Lung (tissue), 12 donors: ENCODE measurements around the gene TBCD. TPM values are rescaled to one million over a fixed set of nuclear protein-coding genes. Genes with fewer than 3 reads are reported as not detected.

Source experiments
- ATAC-seq: fragments of 200-7000 bp; cut with Tn5 transposase; one replicate; pipeline ENCODE4 v1.9.1; 2020; ENCODE audit warnings: moderate number of reproducible peaks; ENCODE audit not compliant: insufficient read depth, low FRiP score
- DNase-seq, 3 donors: peaks; one replicate each; pipeline ENCODE4 v3.0.0-alpha.2; 2013 to 2017
- H3K27ac ChIP-seq, 2 donors: one replicate each; pipeline ENCODE4 v1.5.1; 2013; ENCODE audit warnings: mild to moderate bottlenecking in 2 of 2, moderate library complexity in 2 of 2, control low read depth in 1 of 2, inconsistent platforms in 1 of 2, low read depth in 1 of 2, low read length in 1 of 2
- H3K27me3 ChIP-seq, 3 donors: one replicate each; pipeline ENCODE4 v1.5.1; 2013; ENCODE audit warnings: low read length in 2 of 3; ENCODE audit not compliant: control insufficient read depth in 3 of 3, insufficient read depth in 3 of 3
- H3K36me3 ChIP-seq, 4 donors: one replicate each; pipeline ENCODE4 v1.5.1; 2013; ENCODE audit warnings: low read length in 4 of 4, mild to moderate bottlenecking in 1 of 4, moderate library complexity in 1 of 4; ENCODE audit not compliant: control insufficient read depth in 4 of 4, insufficient read depth in 4 of 4
- H3K4me1 ChIP-seq, 5 donors: one replicate each; pipeline ENCODE4 v1.5.1; 2013; ENCODE audit warnings: low read length in 5 of 5, mild to moderate bottlenecking in 2 of 5, moderate library complexity in 1 of 5; ENCODE audit not compliant: control insufficient read depth in 5 of 5, insufficient read depth in 5 of 5
- H3K4me3 ChIP-seq: one replicate; pipeline ENCODE4 v1.5.1; 2013; ENCODE audit warnings: mild to moderate bottlenecking, control low read depth, moderate library complexity
- H3K9ac ChIP-seq, 2 donors: one replicate each; pipeline ENCODE4 v1.5.1; 2013; ENCODE audit warnings: low read length in 2 of 2, control low read depth in 1 of 2; ENCODE audit not compliant: insufficient read depth in 1 of 2
- H3K9me3 ChIP-seq, 4 donors: one replicate each; pipeline ENCODE4 v1.5.1; 2013; ENCODE audit warnings: low read length in 3 of 4, mild to moderate bottlenecking in 1 of 4, moderate library complexity in 1 of 4; ENCODE audit not compliant: control insufficient read depth in 4 of 4, insufficient read depth in 3 of 4
- CTCF ChIP-seq: IDR thresholded peaks from 2 replicates; pipeline ENCODE4 v1.5.1; 2012; ENCODE audit warnings: mild to moderate bottlenecking; ENCODE audit errors: control extremely low read depth, extremely low read depth
- WGBS, 2 donors: extraction: QIAGEN DNeasy Blood & Tissue Kit; methylation state at CpG; one replicate each; pipeline ENCODE4 v1.1.7; 2013; 5-methylcytosine and 5-hydroxymethylcytosine counted together
- polyA plus RNA-seq, 2 donors: library from polyadenylated mRNA; stranded (reverse); fragments of 200-250 nt; gene quantifications; one replicate each; pipeline ENCODE4 v1.2.1, GENCODE V29; 2013
- total RNA-seq, 2 donors: library from RNA; depleted of rRNA in 1 of 2; stranded (reverse); fragments of >200 nt in 1 of 2; gene quantifications; one replicate each; pipeline ENCODE4 v1.2.1, GENCODE V29; 2014 to 2021
- donor health status: control.
- donor health status: control.
- donor health status: Bipolar disorder and iron deficiency.
- donor health status: healthy.
- donor health status: DM: yes; HTN: yes; CAD: no.

TBCD gene
- total and polyA plus RNA-seq, 4 donors, result 57.6 to 119 (median 90.3) TPM

GRCh38 chr17:82881324-82881823 is 129.5 kb downstream of the TBCD start:
- ATAC-seq (no peak), DNase-seq (no peak)
- TF ChIP-seq CTCF, result no peak
- 82 to 87% methylated on average over 21 of the region's 21 CpGs for WGBS, 2 donors
- H3K4me1 ChIP-seq, result peaks cover 4 to 68% (median 33%) of the 10 kb centered on the region in 5 donors
- H3K36me3 ChIP-seq, result peaks cover 0 to 3% (median 0%) of the 10 kb centered on the region in 4 donors
- no peak overlapping the region for H3K4me3 ChIP-seq
- no peaks in the 10 kb centered on the region for H3K27me3 ChIP-seq
- no peak overlapping the region for H3K9ac ChIP-seq
- peak overlapping the region in 1 of 2 donors; percentile 8 for H3K27ac ChIP-seq
- no peaks in the 10 kb centered on the region for H3K9me3 ChIP-seq

GRCh38 chr17:82881900-82882714 is 130.2 kb downstream of the TBCD start:
- no peak for TF ChIP-seq CTCF
- H3K4me1 ChIP-seq, result peaks cover 4 to 61% (median 31%) of the 10 kb centered on the region in 5 donors
- no peaks in the 10 kb centered on the region for H3K9me3 ChIP-seq
- peak overlapping the region in 1 of 2 donors; percentile 52 for H3K27ac ChIP-seq
- H3K9ac ChIP-seq, result peak overlapping the region in 1 of 2 donors; percentile 25
- 71 to 87% methylated on average over 16 to 17 of the region's 17 CpGs for whole genome bisulfite sequencing, 2 donors
- H3K4me3 ChIP-seq, result no peak overlapping the region
- DNase-seq, result no peak
- no peaks in the 10 kb centered on the region for H3K27me3 ChIP-seq
- H3K36me3 ChIP-seq, result peaks cover 0 to 5% (median 0%) of the 10 kb centered on the region in 4 donors
- peak; percentile 51 for ATAC-seq

- TF ChIP-seq CTCF, result no peak
- peak overlapping the region in 1 of 2 donors; percentile 52 for H3K27ac ChIP-seq
- 64 to 75% methylated on average over 39 of the region's 39 CpGs for WGBS, 2 donors
- peak overlapping the region in 1 of 2 donors; percentile 25 for H3K9ac ChIP-seq
- DNase-seq (peak in 2 of 3 donors; percentile 57 to 67), ATAC-seq (no peak)
- peaks cover 0 to 8% (median 1%) of the 10 kb centered on the region in 4 donors for H3K36me3 ChIP-seq
- H3K4me1 ChIP-seq, result peaks cover 4 to 59% (median 34%) of the 10 kb centered on the region in 5 donors
- no peaks in the 10 kb centered on the region for H3K27me3 ChIP-seq
- H3K9me3 ChIP-seq, result no peaks in the 10 kb centered on the region
- H3K4me3 ChIP-seq, result no peak overlapping the region
These were observed 131.0 kb downstream of the TBCD start for GRCh38 chr17:82882715-82883418.
